Muscle of leg (tissue), 11 donors: Measurements from ENCODE around the gene DUSP9. TPM values are rescaled to one million over a fixed set of nuclear protein-coding genes. Genes with fewer than 3 reads are reported as not detected.
"Not testable (repeated sequence)": the region's sequence is repeated elsewhere in the genome, so short reads cannot be mapped to it uniquely, and the experiment has no call there.

Source experiments
- DNase-seq: peaks from one replicate; pipeline ENCODE4 v3.0.0; 2013
- H3K27ac ChIP-seq: one replicate; pipeline ENCODE4 v1.5.1; 2013; ENCODE audit warnings: mild to moderate bottlenecking, low read length, control low read depth
- H3K27me3 ChIP-seq: one replicate; pipeline ENCODE4 v1.6.1; 2013; ENCODE audit warnings: low read length; ENCODE audit not compliant: control insufficient read depth, insufficient read depth
- H3K36me3 ChIP-seq: one replicate; pipeline ENCODE4 v1.6.1; 2013; ENCODE audit warnings: low read length; ENCODE audit not compliant: control insufficient read depth, insufficient read depth
- H3K4me1 ChIP-seq: one replicate; pipeline ENCODE4 v1.6.1; 2013; ENCODE audit warnings: low read length; ENCODE audit not compliant: control insufficient read depth, insufficient read depth
- H3K4me3 ChIP-seq: one replicate; pipeline ENCODE4 v1.5.1; 2013; ENCODE audit warnings: low read length, control low read depth
- H3K9me3 ChIP-seq: replicated peaks from 2 replicates; pipeline ENCODE4 v1.6.1; 2013; ENCODE audit warnings: low read depth, low read length; ENCODE audit not compliant: control insufficient read depth
- WGBS: methylation state at CpG from one replicate; pipeline ENCODE4 v1.1.5; 2013; ENCODE audit warnings: missing lambda C conversion rate; ENCODE audit not compliant: insufficient coverage; 5-methylcytosine and 5-hydroxymethylcytosine counted together
- polyA plus RNA-seq, 8 donors: library from polyadenylated mRNA; unstranded; fragments of 120-200 nt; gene quantifications; one replicate each; pipeline versions ENCODE4 v1.2.1 to v1.2.3, GENCODE V29; 2013; ENCODE audit warnings: inconsistent platforms in 1 of 8, low replicate concordance in 1 of 8; ENCODE audit not compliant: insufficient read length in 8 of 8, insufficient read depth in 1 of 8
- total RNA-seq: library from RNA; stranded (reverse); fragments of 120-200 nt; gene quantifications from one replicate; pipeline ENCODE4 v1.2.4, GENCODE V29; 2013

The DUSP9 gene
- total and polyA plus RNA-seq, 9 donors: 0.11 to 0.89 (median 0.36) TPM; not detected in 1

- no peak overlapping the region for H3K27ac ChIP-seq
- DNase-seq: no peak
- H3K36me3 ChIP-seq: peaks cover 14% of the 10 kb centered on the region
- 77% methylated on average over 24 of the region's 31 CpGs for WGBS
- H3K9me3 ChIP-seq: no peaks in the 10 kb centered on the region
- H3K4me1 ChIP-seq: peaks cover 11% of the 10 kb centered on the region
- H3K27me3 ChIP-seq: no peaks in the 10 kb centered on the region
- no peak overlapping the region for H3K4me3 ChIP-seq
These were observed 46.4 kb downstream of the DUSP9 start for GRCh38 chrX:153693216-153694086.

- H3K4me1 ChIP-seq: peaks cover 11% of the 10 kb centered on the region
- DNase-seq, H3K27ac ChIP-seq, H3K9me3 ChIP-seq, H3K27me3 ChIP-seq, H3K4me3 ChIP-seq: not testable (repeated sequence)
- peaks cover 14% of the 10 kb centered on the region for H3K36me3 ChIP-seq
- WGBS: 83% methylated on average over 6 of the region's 16 CpGs
These were observed 47.3 kb downstream of the DUSP9 start for GRCh38 chrX:153694256-153694655.

- no peaks in the 10 kb centered on the region for H3K9me3 ChIP-seq
- peaks cover 11% of the 10 kb centered on the region for H3K4me1 ChIP-seq
- DNase-seq: no peak
- WGBS: 90% methylated on average over 20 of the region's 23 CpGs
- H3K4me3 ChIP-seq: no peak overlapping the region
- H3K36me3 ChIP-seq: peaks cover 14% of the 10 kb centered on the region
- no peaks in the 10 kb centered on the region for H3K27me3 ChIP-seq
- H3K27ac ChIP-seq: no peak overlapping the region
These were observed 47.8 kb downstream of the DUSP9 start for GRCh38 chrX:153694687-153695270.

GRCh38 chrX:153696100-153696499 lies 49.1 kb downstream of the DUSP9 start:
- DNase-seq: no peak
- Histone ChIP-seq H3K27ac (no peak overlapping the region), H3K4me1 (peaks cover 12% of the 10 kb centered on the region), H3K36me3 (peaks cover 16% of the 10 kb centered on the region), H3K27me3 (no peaks in the 10 kb centered on the region), H3K4me3 (no peak overlapping the region), H3K9me3 (no peaks in the 10 kb centered on the region)
- 80% methylated on average over 9 of the region's 15 CpGs for WGBS

DNA sequence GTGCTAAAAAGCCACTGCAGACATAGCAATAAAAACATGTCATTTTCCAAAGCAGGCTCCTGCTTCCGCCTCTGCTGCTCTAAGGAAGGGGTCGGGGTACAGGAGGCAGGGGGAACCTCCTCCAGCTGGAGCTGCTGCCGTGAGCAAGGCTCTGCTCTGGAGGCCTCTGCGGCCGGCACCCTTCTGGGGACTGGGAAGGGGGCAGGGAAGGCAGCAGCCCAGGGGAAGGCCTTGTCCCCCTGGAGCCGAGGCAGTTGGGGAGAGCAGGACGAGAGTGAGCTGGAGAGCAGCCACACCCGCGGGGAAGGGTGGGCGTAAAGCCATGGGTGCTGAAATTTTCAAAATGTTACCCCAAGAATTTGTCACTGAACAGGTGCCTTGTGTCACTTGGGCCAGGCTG lies 49.5 kb downstream of the DUSP9 start:
- not testable (repeated sequence) for DNase-seq, H3K9me3 ChIP-seq, H3K27me3 ChIP-seq, H3K27ac ChIP-seq, H3K4me3 ChIP-seq
- WGBS: 81% methylated on average over 10 of the region's 10 CpGs
- H3K4me1 ChIP-seq: peaks cover 13% of the 10 kb centered on the region
- peaks cover 18% of the 10 kb centered on the region for H3K36me3 ChIP-seq

- not testable (repeated sequence) for H3K9me3 ChIP-seq, DNase-seq, H3K27me3 ChIP-seq, H3K4me3 ChIP-seq
- Histone ChIP-seq H3K36me3 (peaks cover 21% of the 10 kb centered on the region), H3K27ac (peak overlapping the region; percentile 7), H3K4me1 (peaks cover 11% of the 10 kb centered on the region)
- 89% methylated on average over 16 of the region's 16 CpGs for WGBS
These were observed 50.2 kb downstream of the DUSP9 start for GRCh38 chrX:153696986-153697722.

GRCh38 chrX:153697924-153698865 lies 51.2 kb downstream of the DUSP9 start:
- Histone ChIP-seq H3K27me3 (no peaks in the 10 kb centered on the region), H3K9me3 (no peaks in the 10 kb centered on the region), H3K27ac (no peak overlapping the region), H3K36me3 (peaks cover 26% of the 10 kb centered on the region), H3K4me1 (peaks cover 13% of the 10 kb centered on the region), H3K4me3 (no peak overlapping the region)
- no peak for DNase-seq
- 77% methylated on average over 7 of the region's 16 CpGs for WGBS

GRCh38 chrX:153699210-153699783 lies 52.3 kb downstream of the DUSP9 start:
- peaks cover 24% of the 10 kb centered on the region for H3K4me1 ChIP-seq
- WGBS: 82% methylated on average over 11 of the region's 16 CpGs

GRCh38 chrX:153699784-153700371 lies 52.9 kb downstream of the DUSP9 start:
- H3K27me3 ChIP-seq, H3K9me3 ChIP-seq, H3K4me3 ChIP-seq, DNase-seq: not testable (repeated sequence)
- H3K36me3 ChIP-seq: peaks cover 32% of the 10 kb centered on the region
- peak overlapping the region; percentile 35 for H3K27ac ChIP-seq
- H3K4me1 ChIP-seq: peaks cover 27% of the 10 kb centered on the region
- WGBS: 81% methylated on average over 15 of the region's 18 CpGs

More at GRCh38 chrX:153699210-153699783, 52.3 kb downstream of the DUSP9 start:
- not testable (repeated sequence) for H3K27ac ChIP-seq, H3K4me3 ChIP-seq, H3K9me3 ChIP-seq, H3K27me3 ChIP-seq, DNase-seq
- H3K36me3 ChIP-seq: peaks cover 34% of the 10 kb centered on the region
